H1 (cell line): ENCODE data around the gene TNFRSF8. TPM values are rescaled to one million over a fixed set of nuclear protein-coding genes. Genes with fewer than 3 reads are reported as not detected.
A peak's percentile ranks its signal among the peaks of the same experiment; 100 is the strongest.

Experiments used
- CTCF ChIA-PET: fragments of 300-600 bp; sonication (Branson Sonifier 250); formaldehyde crosslinking; loops from one replicate; lab custom pipeline; 2021; ENCODE audit not compliant: partially characterized antibody; lab: Charles Lee
- POLR2A ChIA-PET: fragments of 300-600 bp; sonication (Branson Sonifier 250); formaldehyde crosslinking; loops from one replicate; lab custom pipeline; 2021; ENCODE audit warnings: inconsistent platforms; ENCODE audit not compliant: partially characterized antibody; lab: Charles Lee
- DNase-seq, 2 experiments: peaks; one replicate each; pipeline versions ENCODE4 v3.0.0 to v3.0.0-alpha.2; 2010 to 2022; ENCODE audit warnings: low spot score in 2 of 2, low read depth in 1 of 2, mixed read lengths in 1 of 2
- FAIRE-seq: peaks from 2 replicates; lab custom pipeline; 2011; peaks lifted over from hg19 to GRCh38; lab: Jason Lieb, UNC
- H2AFZ ChIP-seq: 2 replicates; pipeline ENCODE4 v1.8.1; 2012; ENCODE audit warnings: low read length, inconsistent platforms
- H2AK5ac ChIP-seq: 2 replicates; pipeline ENCODE4 v1.6.1; 2013; ENCODE audit warnings: low read depth, low read length
- H2BK120ac ChIP-seq: replicated peaks from 2 replicates; pipeline ENCODE3; 2013; ENCODE audit warnings: low read depth, low read length, inconsistent platforms
- H2BK12ac ChIP-seq: 2 replicates; pipeline ENCODE4 v1.6.1; 2013; ENCODE audit warnings: low read depth, low read length
- H2BK15ac ChIP-seq: 2 replicates; pipeline ENCODE4 v1.6.1; 2013; ENCODE audit warnings: low read length
- H2BK20ac ChIP-seq: 2 replicates; pipeline ENCODE4 v1.6.1; 2013; ENCODE audit warnings: low read length
- H2BK5ac ChIP-seq: 2 replicates; pipeline ENCODE4 v1.6.1; 2013; ENCODE audit warnings: low read depth, low read length
- H3K14ac ChIP-seq: 2 replicates; pipeline ENCODE4 v1.6.1; 2013; ENCODE audit warnings: inconsistent platforms; ENCODE audit not compliant: insufficient read length
- H3K18ac ChIP-seq: 2 replicates; pipeline ENCODE4 v1.6.1; 2013; ENCODE audit warnings: low read length; ENCODE audit errors: extremely low read depth
- H3K23ac ChIP-seq: 2 replicates; pipeline ENCODE4 v1.6.1; 2013; ENCODE audit warnings: inconsistent platforms; ENCODE audit not compliant: insufficient read length
- H3K23me2 ChIP-seq: 2 replicates; pipeline ENCODE4 v1.6.1; 2013; ENCODE audit warnings: low read depth, low read length
- H3K27ac ChIP-seq: 2 replicates; pipeline ENCODE4 v1.6.1; 2011; ENCODE audit warnings: low read depth, low read length, inconsistent platforms
- H3K27me3 ChIP-seq, 4 experiments: replicated peaks in 1 of 4; 1 replicate in 1 of 4; 2 replicates in 3 of 4; pipeline versions ENCODE4 v1.6.1 to v1.8.1; 2011 to 2013; ENCODE audit warnings: low read length in 3 of 4, mild to moderate bottlenecking in 3 of 4, inconsistent platforms in 2 of 4, mixed read lengths in 2 of 4, moderate library complexity in 1 of 4; ENCODE audit not compliant: control insufficient read depth in 3 of 4, insufficient read depth in 3 of 4; ENCODE audit errors: extremely low read depth in 1 of 4
- H3K36me3 ChIP-seq, 4 experiments: 2 replicates each; pipeline versions ENCODE4 v1.6.1 to v1.8.1; 2011 to 2013; ENCODE audit warnings: mild to moderate bottlenecking in 4 of 4, low read length in 3 of 4, moderate library complexity in 2 of 4, control low read depth in 1 of 4, inconsistent platforms in 1 of 4; ENCODE audit not compliant: insufficient read depth in 4 of 4, control insufficient read depth in 2 of 4
- H3K4ac ChIP-seq: replicated peaks from 2 replicates; pipeline ENCODE3; 2013; ENCODE audit warnings: low read length, low read depth, mixed read lengths, inconsistent platforms; ENCODE audit not compliant: insufficient read length
- H3K4me1 ChIP-seq, 4 experiments: replicated peaks in 1 of 4; 1 replicate in 1 of 4; 2 replicates in 3 of 4; pipeline versions ENCODE4 v1.6.1 to v1.8.1; 2011 to 2013; ENCODE audit warnings: low read length in 3 of 4, inconsistent platforms in 2 of 4, mixed read lengths in 1 of 4; ENCODE audit not compliant: insufficient read depth in 4 of 4, control insufficient read depth in 3 of 4
- H3K4me2 ChIP-seq, 2 experiments: 2 replicates each; pipeline versions ENCODE4 v1.6.1 to v1.8.1; 2011 to 2013; ENCODE audit warnings: low read depth in 2 of 2, low read length in 2 of 2, control low read depth in 1 of 2, inconsistent platforms in 1 of 2, mild to moderate bottlenecking in 1 of 2; ENCODE audit not compliant: insufficient read depth in 1 of 2
- H3K4me3 ChIP-seq, 4 experiments: fragments of 200-600, 300-600 bp in 1 of 4; sonication (generic), shearing (Covaris generic), sonication (Bioruptor Twin) in 1 of 4; 2 replicates each; pipeline versions ENCODE4 v1.5.1 to v1.8.1; 2011 to 2016; ENCODE audit warnings: low read length in 4 of 4, low read depth in 3 of 4, control low read depth in 2 of 4, inconsistent platforms in 2 of 4, mild to moderate bottlenecking in 2 of 4, mixed read lengths in 1 of 4, moderate library complexity in 1 of 4; ENCODE audit not compliant: insufficient read depth in 2 of 4; ENCODE audit errors: extremely low read depth in 1 of 4
- H3K56ac ChIP-seq: replicated peaks from 2 replicates; pipeline ENCODE3; 2013; ENCODE audit warnings: low read depth, mild to moderate bottlenecking, mixed read lengths, low read length, inconsistent platforms; ENCODE audit not compliant: insufficient read length
- H3K79me1 ChIP-seq: 2 replicates; pipeline ENCODE4 v1.6.1; 2013; ENCODE audit warnings: low read depth, low read length, control low read depth
- H3K79me2 ChIP-seq, 2 experiments: 2 replicates each; pipeline versions ENCODE4 v1.6.1 to v1.8.1; 2012 to 2013; ENCODE audit warnings: low read length in 2 of 2, mild to moderate bottlenecking in 2 of 2, inconsistent platforms in 1 of 2; ENCODE audit not compliant: insufficient read depth in 2 of 2, control insufficient read depth in 1 of 2
- H3K9ac ChIP-seq, 4 experiments: replicated peaks in 1 of 4; 1 replicate in 1 of 4; 2 replicates in 3 of 4; pipeline versions ENCODE4 v1.6.1 to v1.8.1; 2011 to 2013; ENCODE audit warnings: low read depth in 3 of 4, low read length in 3 of 4, control low read depth in 2 of 4, mild to moderate bottlenecking in 2 of 4, moderate library complexity in 2 of 4, inconsistent platforms in 1 of 4; ENCODE audit errors: extremely low read depth in 1 of 4
- H3K9me3 ChIP-seq, 2 experiments: 2 replicates each; pipeline versions ENCODE4 v1.6.1 to v1.8.1; 2012 to 2013; ENCODE audit warnings: mild to moderate bottlenecking in 2 of 2, moderate library complexity in 2 of 2, control low read depth in 1 of 2, inconsistent platforms in 1 of 2, low read depth in 1 of 2, low read length in 1 of 2, mixed read lengths in 1 of 2; ENCODE audit not compliant: insufficient read depth in 2 of 2
- H4K20me1 ChIP-seq, 2 experiments: replicated peaks in 1 of 2; 2 replicates each; pipeline versions ENCODE3 to v1.8.1; 2011 to 2013; ENCODE audit warnings: inconsistent platforms in 2 of 2, low read length in 2 of 2, mild to moderate bottlenecking in 1 of 2; ENCODE audit not compliant: insufficient read depth in 2 of 2, control insufficient read depth in 1 of 2
- H4K5ac ChIP-seq: 2 replicates; pipeline ENCODE4 v1.6.1; 2013; ENCODE audit warnings: low read length, low read depth, mixed read lengths, inconsistent platforms; ENCODE audit not compliant: insufficient read length
- H4K8ac ChIP-seq: 2 replicates; pipeline ENCODE4 v1.8.0; 2013; ENCODE audit warnings: mild to moderate bottlenecking, moderate library complexity, low read length, inconsistent platforms; ENCODE audit not compliant: insufficient read depth; ENCODE audit errors: extremely low read depth
- H4K91ac ChIP-seq: replicated peaks from 2 replicates; pipeline ENCODE3; 2013; ENCODE audit warnings: low read length, mixed read lengths, inconsistent platforms; ENCODE audit not compliant: insufficient read length
- FOSL1 ChIP-seq: IDR thresholded peaks from 2 replicates; pipeline ENCODE4 v1.6.1; 2011; ENCODE audit warnings: mild to moderate bottlenecking, low read depth, low read length, moderate library complexity; ENCODE audit not compliant: insufficient read depth
- HDAC2 ChIP-seq, 2 experiments: fragments of 300-600 bp in 1 of 2; sonication (generic) in 1 of 2; IDR thresholded peaks; 2 replicates each; pipeline ENCODE4 v1.6.1; 2011 to 2012; ENCODE audit warnings: low read depth in 2 of 2, low read length in 2 of 2, mild to moderate bottlenecking in 2 of 2, moderate library complexity in 2 of 2, borderline replicate concordance in 1 of 2, inconsistent platforms in 1 of 2
- JUND ChIP-seq: IDR thresholded peaks from 2 replicates; pipeline ENCODE4 v1.6.1; 2011; ENCODE audit warnings: mild to moderate bottlenecking, improper control_type of control experiment, low read length
- KDM1A ChIP-seq: fragments of 200-600, 300-600 bp; sonication (generic); IDR thresholded peaks from 2 replicates; pipeline ENCODE4 v1.7.1; 2016; ENCODE audit warnings: mild to moderate bottlenecking, low read length, borderline replicate concordance
- KDM4A ChIP-seq: IDR thresholded peaks from one replicate; pipeline ENCODE4 v1.7.1; 2012; ENCODE audit warnings: low read depth, mild to moderate bottlenecking, moderate library complexity, low read length, inconsistent platforms; ENCODE audit not compliant: severe bottlenecking
- MAFK ChIP-seq: IDR thresholded peaks from 2 replicates; pipeline ENCODE4 v1.6.1; 2012; ENCODE audit warnings: low read depth, mild to moderate bottlenecking, improper control_type of control experiment, low read length
- SRF ChIP-seq: IDR thresholded peaks from 2 replicates; pipeline ENCODE4 v1.6.1; 2011; ENCODE audit warnings: mild to moderate bottlenecking, low read depth, low read length, moderate library complexity
- WGBS, 2 experiments: shearing (Covaris generic) in 1 of 2; methylation state at CpG; one replicate each; pipeline versions ENCODE4 v1.1.6 to v1.1.7; 2013 to 2015; ENCODE audit warnings: low lambda C conversion rate in 2 of 2, mixed read lengths in 2 of 2, inconsistent platforms in 1 of 2, low coverage in 1 of 2, missing lambda C conversion rate in 1 of 2; ENCODE audit not compliant: insufficient replicate concordance in 2 of 2, insufficient coverage in 1 of 2, insufficient read length in 1 of 2; ENCODE audit errors: extremely low coverage in 1 of 2, missing lambda C conversion rate in 1 of 2; 5-methylcytosine and 5-hydroxymethylcytosine counted together
- polyA plus RNA-seq, 7 experiments: library from polyadenylated mRNA; depleted of rRNA in 3 of 7; stranded (reverse) in 5 of 7; unstranded in 2 of 7; fragments of >200 nt in 5 of 7; fragments of 200-250 nt in 2 of 7; gene quantifications; 1 replicate in 5 of 7; 2 replicates in 1 of 7; 4 replicates in 1 of 7; pipeline versions ENCODE4 v1.2.1 to v1.2.3, GENCODE V29; 2011 to 2013; ENCODE audit warnings: missing spikeins in 2 of 7, mixed read lengths in 2 of 7
- total RNA-seq: library from RNA; stranded (reverse); fragmentation: NEBNext Ultra II Directional; extraction: Animal tissue kit (Norgen Biotek cat#: 25700); gene quantifications from 2 replicates; pipeline ENCODE4 v1.2.1, GENCODE V29; 2021

TNFRSF8 gene
- total and polyA plus RNA-seq, 2 of the 8 experiments (the other 6 are each of a cell fraction or from before 2014, with no cell fraction given), result 23.2 to 32.7 TPM

GRCh38 chr1:12185036-12185917 is 122.2 kb downstream of the TNFRSF8 start:
- H3K4me2 ChIP-seq, result no peak overlapping the region
- POLR2A ChIA-PET, result no interaction called here

More at GRCh38 chr1:12185036-12185917, 122.2 kb downstream of the TNFRSF8 start:
- H2AK5ac ChIP-seq, result peak overlapping the region; percentile 33; the same call in 1 of the 2 replicates
- H3K9me3 ChIP-seq, result peaks cover 0 to 13% of the 10 kb centered on the region in 2 experiments; a peak in 1 of 4 replicates
- H2BK20ac ChIP-seq, result 0 out of 2 replicates have a peak overlapping the region, but pooled peaks have one; percentile 18
- no peaks in the 10 kb centered on the region for H3K79me1 ChIP-seq
- H3K23me2 ChIP-seq, result no peaks in the 10 kb centered on the region
- H3K4me3 ChIP-seq, result no peak overlapping the region
- TF ChIP-seq SRF (no peak), KDM1A (no peak), FOSL1 (no peak), HDAC2 (IDR thresholded peaks at IDR 0.05; ENCODE audit: borderline replicate concordance in 1 of 2, low read depth in 2 of 2, low read length in 2 of 2) (no peak), MAFK (no peak), KDM4A (no peak), JUND (no peak)
- H2BK15ac ChIP-seq, result peak overlapping the region; percentile 81; the same call in 1 of the 2 replicates
- H4K8ac ChIP-seq, result peak overlapping the region; percentile 58
- no peaks in the 10 kb centered on the region for H3K36me3 ChIP-seq
- H3K9ac ChIP-seq, result no peak overlapping the region
- DNase-seq (no peak), FAIRE-seq (no peak)
- H3K14ac ChIP-seq, result no peak overlapping the region
- no peak overlapping the region for H3K56ac ChIP-seq
- H3K23ac ChIP-seq, result no peak overlapping the region
- peak overlapping the region; percentile 5 for H3K4ac ChIP-seq
- H3K18ac ChIP-seq, result no peak overlapping the region
- no peak overlapping the region for H2BK12ac ChIP-seq
- H3K4me1 ChIP-seq, result peaks cover 0 to 11% (median 5%) of the 10 kb centered on the region in 4 experiments; a peak in 6 of 7 replicates
- no peaks in the 10 kb centered on the region for H3K27me3 ChIP-seq
- H4K20me1 ChIP-seq, result no peaks in the 10 kb centered on the region
- H2AFZ ChIP-seq, result no peak overlapping the region
- no peak overlapping the region for H2BK120ac ChIP-seq
- H3K27ac ChIP-seq, result no peak overlapping the region
- 95% methylated on average over 19 of the region's 19 CpGs; no CpG with 5 or more reads in 1 of the 2 experiments for WGBS, 2 experiments
- CTCF ChIA-PET, result interaction anchor here (0.9 to 9.7 kb wide), 5 partner anchors 9 to 60 kb away, joined by 3 to 165 read pairs (median 4); no protein-coding TSS in a partner anchor
- no peaks in the 10 kb centered on the region for H3K79me2 ChIP-seq
- no peak overlapping the region for H2BK5ac ChIP-seq
- peak overlapping the region; percentile 80 for H4K91ac ChIP-seq
- no peak overlapping the region for H4K5ac ChIP-seq
